A673 (cell line): Measurements from ENCODE around the gene PAN2. TPM values are rescaled to one million over a fixed set of nuclear protein-coding genes. Genes with fewer than 3 reads are reported as not detected.

Source experiments
- BruUV-seq: library from RNA; stranded (reverse); fragments of 400-500 nt; replicated peaks from 2 replicates; lab custom pipeline; 2021; lab: Mats Ljungman, UMichigan
- CTCF ChIA-PET: fragments of 300-600 bp; sonication (Branson Sonifier 250); formaldehyde crosslinking; loops from one replicate; lab custom pipeline; 2022; ENCODE audit warnings: antibody characterized with exemption; lab: Charles Lee
- POLR2A ChIA-PET: fragments of 300-600 bp; sonication (Branson Sonifier 250); formaldehyde crosslinking; loops from one replicate; lab custom pipeline; 2022; ENCODE audit warnings: antibody characterized with exemption; ENCODE audit not compliant: low non-redundant PET; lab: Charles Lee
- DNase-seq: peaks from one replicate; pipeline ENCODE4 v3.0.0-alpha.2; 2015; ENCODE audit warnings: low spot score
- H3K27ac ChIP-seq: fragments of 200-600 bp; sonication (generic); 2 replicates; pipeline ENCODE4 v1.5.1; 2016; ENCODE audit warnings: mixed run types, low read depth, mild to moderate bottlenecking, mixed read lengths, antibody characterized with exemption, low read length; ENCODE audit not compliant: poor library complexity, severe bottlenecking
- H3K27me3 ChIP-seq: fragments of 200-600 bp; sonication (generic); replicated peaks from 2 replicates; pipeline ENCODE4 v1.6.1; 2017; ENCODE audit warnings: mixed run types, low read depth, mild to moderate bottlenecking, mixed read lengths, antibody characterized with exemption, low read length; ENCODE audit not compliant: insufficient read depth, poor library complexity
- H3K36me3 ChIP-seq: fragments of 200-600 bp; sonication (generic); 2 replicates; pipeline ENCODE4 v1.6.1; 2016; ENCODE audit warnings: mixed run types, mild to moderate bottlenecking, mixed read lengths, antibody characterized with exemption, low read length; ENCODE audit not compliant: insufficient read depth, poor library complexity, severe bottlenecking
- H3K4me1 ChIP-seq: fragments of 200-600 bp; sonication (generic); 2 replicates; pipeline ENCODE4 v1.6.1; 2017; ENCODE audit warnings: mixed run types, mild to moderate bottlenecking, mixed read lengths, antibody characterized with exemption, low read length; ENCODE audit not compliant: insufficient read depth, poor library complexity, severe bottlenecking
- H3K4me3 ChIP-seq: fragments of 200-600 bp; sonication (generic); 2 replicates; pipeline ENCODE4 v1.5.1; 2016; ENCODE audit warnings: low read depth, mixed run types, mild to moderate bottlenecking, mixed read lengths, low read length; ENCODE audit not compliant: poor library complexity, severe bottlenecking
- H3K9me3 ChIP-seq: fragments of 200-600 bp; sonication (generic); 2 replicates; pipeline ENCODE4 v1.6.1; 2016; ENCODE audit warnings: mixed run types, low read depth, mild to moderate bottlenecking, mixed read lengths, antibody characterized with exemption, low read length; ENCODE audit not compliant: poor library complexity, severe bottlenecking
- CTCF ChIP-seq: fragments of 300-800, 200-600 bp; sonication (generic); conservative IDR thresholded peaks from 2 replicates; pipeline ENCODE4 v1.5.1; 2017; ENCODE audit warnings: low read depth, mild to moderate bottlenecking, antibody characterized with exemption, low read length, moderate library complexity, mixed read lengths
- EZH2 ChIP-seq: fragments of 200-600 bp; sonication (generic); IDR thresholded peaks from 2 replicates; pipeline ENCODE4 v1.6.1; 2017; ENCODE audit warnings: borderline replicate concordance, low read depth, mild to moderate bottlenecking, mixed read lengths, antibody characterized with exemption, low read length; ENCODE audit not compliant: poor library complexity, severe bottlenecking
- intact Hi-C: fragments of 100-400 bp; cut with micrococcal nuclease; formaldehyde crosslinking; loops from one replicate; pipeline ENCODE4 v1.10.0; 2022; ENCODE audit not compliant: unreplicated experiment
- total RNA-seq: library from RNA; stranded (reverse); gene quantifications from 2 replicates; pipeline ENCODE4 v1.2.3, GENCODE V29; 2021

PAN2 gene
- total RNA-seq, 1 experiment from 2014 or later = 46.3 TPM

DNA sequence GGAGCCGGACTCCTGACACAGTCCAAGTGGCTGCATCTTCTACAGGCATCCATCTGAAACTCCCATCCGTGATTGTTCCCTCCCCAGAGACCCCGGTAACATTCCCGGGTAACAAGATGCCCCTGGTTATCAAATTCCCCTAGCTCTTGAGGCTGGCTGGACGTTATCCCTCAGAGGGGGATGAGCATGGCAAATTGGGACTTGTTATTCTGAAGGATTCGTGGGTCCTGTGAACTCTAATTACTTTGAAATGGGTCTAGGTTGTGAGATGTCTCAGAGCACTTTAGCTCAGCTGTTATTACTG is 642 bp upstream of the PAN2 start:
- Histone ChIP-seq H3K27me3 (no peaks in the 10 kb centered on the region), H3K36me3 (no peaks in the 10 kb centered on the region), H3K4me1 (peaks cover 7% of the 10 kb centered on the region), H3K9me3 (no peaks in the 10 kb centered on the region), H3K4me3 (peak overlapping the region; percentile 68), H3K27ac (peak overlapping the region; percentile 94)
- no peak for DNase-seq
- ChIA-PET CTCF (interaction anchor here (0.5 kb wide), 1 partner anchor 505 kb away, joined by 5 read pairs; the partner anchor contains the start of gene DNAJC14), POLR2A (no interaction called here)
- intact Hi-C loops = no loop called here
- TSS peak; percentile 100 for BruUV-seq
- TF ChIP-seq EZH2 (no peak), CTCF (no peak)

DNA sequence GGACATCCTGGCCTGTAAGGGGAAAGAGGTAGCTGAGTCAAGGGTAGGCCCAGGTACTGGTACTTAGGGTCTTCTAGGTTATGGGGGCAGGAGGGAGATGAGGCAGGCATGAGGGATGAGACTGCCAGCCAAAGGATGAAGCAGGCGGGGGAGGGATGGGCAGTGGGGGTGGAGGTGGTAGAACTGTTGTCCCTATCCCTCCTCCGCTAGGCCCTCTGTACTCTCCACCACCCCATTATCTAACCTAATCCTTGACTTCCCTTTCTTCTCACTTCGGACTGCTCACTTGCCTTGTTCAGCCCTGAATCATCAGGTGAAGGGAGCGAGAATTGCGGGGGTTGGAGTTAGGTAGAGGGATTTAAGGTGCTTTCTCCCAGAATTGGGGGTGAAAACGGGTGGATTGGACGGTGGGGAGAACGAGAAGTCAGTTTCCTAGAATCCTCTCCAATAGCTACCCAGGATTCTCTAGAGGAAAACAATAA is 562 bp downstream of the PAN2 start:
- BruUV-seq = TSS peak; percentile 79
- Histone ChIP-seq H3K36me3 (no peaks in the 10 kb centered on the region), H3K4me1 (peaks cover 7% of the 10 kb centered on the region), H3K27ac (peak overlapping the region; percentile 94), H3K4me3 (peak overlapping the region; percentile 68), H3K9me3 (no peaks in the 10 kb centered on the region), H3K27me3 (no peaks in the 10 kb centered on the region)
- DNase-seq = no peak
- CTCF ChIA-PET = interaction anchor here (0.6 kb wide), 1 partner anchor 35 kb away, joined by 3 read pairs; no protein-coding TSS in a partner anchor
- POLR2A ChIA-PET = no interaction called here
- TF ChIP-seq EZH2 (no peak), CTCF (no peak)
- intact Hi-C loops = no loop called here

GRCh38 chr12:56332512-56333196 is 1.1 kb downstream of the PAN2 start:
- no peak for DNase-seq
- H3K9me3 ChIP-seq = no peaks in the 10 kb centered on the region
- ChIA-PET CTCF (no interaction called here), POLR2A (no interaction called here)
- H3K36me3 ChIP-seq = no peaks in the 10 kb centered on the region
- BruUV-seq = no TSS peak
- H3K27me3 ChIP-seq = no peaks in the 10 kb centered on the region
- TF ChIP-seq CTCF (no peak), EZH2 (no peak)
- intact Hi-C loops = no loop called here
- peak overlapping the region; percentile 94 for H3K27ac ChIP-seq
- peaks cover 7% of the 10 kb centered on the region for H3K4me1 ChIP-seq
- peak overlapping the region; percentile 68 for H3K4me3 ChIP-seq
